ENCODE results near the gene DCP1B.

The DCP1B gene

GRCh38 chr12:2004113-2004929 lies at the start of gene DCP1B:
Gene DCP1B, minus strand, starts transcription at chr12:2004457. Its CDS starts 26 bp downstream, at chr12:2004431.
- peak; percentile 88 for DNase-seq (ENCODE audit: low read depth)

DNA sequence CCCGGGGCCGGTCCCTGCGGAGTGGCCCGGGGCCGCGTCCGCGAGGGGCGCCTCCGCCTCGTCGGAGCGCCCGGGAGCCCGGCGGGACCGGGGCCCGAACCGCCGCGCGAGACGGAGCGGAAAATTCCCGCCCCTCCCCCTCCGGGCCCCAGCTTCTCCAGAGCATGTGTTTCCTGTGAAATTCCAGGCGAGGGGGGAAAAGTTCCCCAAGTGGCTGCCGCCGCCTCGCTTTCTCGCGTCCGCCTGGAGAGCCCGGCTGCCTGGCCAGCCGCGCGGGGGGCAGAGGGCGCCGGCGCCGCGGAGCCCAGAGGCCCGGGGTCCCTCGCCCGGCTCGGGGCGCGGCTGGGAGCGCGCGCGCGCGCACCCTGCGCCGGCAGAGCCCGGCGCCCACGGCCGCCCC lies 49.4 kb upstream of the DCP1B start:
- no peak for DNase-seq (ENCODE audit: low read depth)

DNA sequence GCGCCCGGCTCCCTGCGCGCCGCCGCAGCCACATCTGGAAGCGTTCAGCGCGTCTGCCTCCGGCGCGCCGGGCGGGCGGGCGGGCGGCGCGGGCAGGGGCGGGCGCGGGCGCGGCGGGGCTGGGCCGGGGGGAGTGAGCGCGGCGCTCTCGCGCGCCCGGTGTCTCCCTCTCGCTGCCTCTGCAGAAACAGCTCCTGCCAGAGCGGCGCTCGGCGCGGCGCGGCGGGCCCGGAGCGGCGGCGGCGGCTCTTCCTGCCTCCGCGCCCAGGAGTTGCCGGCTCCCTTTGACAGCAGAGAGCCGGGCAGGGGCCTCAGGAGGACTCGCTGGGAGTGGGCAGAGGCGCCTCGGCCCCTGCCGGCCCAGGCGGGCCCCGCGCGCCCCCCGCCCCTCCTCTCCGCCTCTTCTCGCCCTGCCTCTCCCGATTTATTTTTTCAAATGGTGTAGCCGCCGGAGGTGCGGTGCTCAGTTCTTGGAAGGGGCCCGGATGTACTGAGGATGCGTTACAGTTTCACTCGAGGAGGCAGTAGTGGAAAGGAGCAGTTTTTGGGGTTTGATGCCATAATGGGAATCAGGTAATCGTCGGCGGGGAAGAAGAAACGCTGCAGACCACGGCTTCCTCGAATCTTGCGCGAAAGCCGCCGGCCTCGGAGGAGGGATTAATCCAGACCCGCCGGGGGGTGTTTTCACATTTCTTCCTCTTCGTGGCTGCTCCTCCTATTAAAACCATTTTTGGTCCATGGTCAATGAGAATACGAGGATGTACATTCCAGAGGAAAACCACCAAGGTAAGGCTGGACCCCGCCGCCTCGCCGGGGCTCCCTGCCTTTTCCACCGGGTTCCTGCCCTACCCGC lies 48.8 kb upstream of the DCP1B start, which contains the start of gene CACNA1C:
Gene CACNA1C (plus strand): TSS at position 162 of the 853 bp plus-strand sequence. CDS start 576 bp downstream, at position 738.
- no peak for DNase-seq (ENCODE audit: low read depth)

- DNase-seq (ENCODE audit: low read depth), result no peak
These were observed 47.7 kb upstream of the DCP1B start for GRCh38 chr12:2051700-2052621.

GRCh38 chr12:2049604-2050540 lies 45.6 kb upstream of the DCP1B start:
- DNase-seq (ENCODE audit: low read depth), result no peak

DNA sequence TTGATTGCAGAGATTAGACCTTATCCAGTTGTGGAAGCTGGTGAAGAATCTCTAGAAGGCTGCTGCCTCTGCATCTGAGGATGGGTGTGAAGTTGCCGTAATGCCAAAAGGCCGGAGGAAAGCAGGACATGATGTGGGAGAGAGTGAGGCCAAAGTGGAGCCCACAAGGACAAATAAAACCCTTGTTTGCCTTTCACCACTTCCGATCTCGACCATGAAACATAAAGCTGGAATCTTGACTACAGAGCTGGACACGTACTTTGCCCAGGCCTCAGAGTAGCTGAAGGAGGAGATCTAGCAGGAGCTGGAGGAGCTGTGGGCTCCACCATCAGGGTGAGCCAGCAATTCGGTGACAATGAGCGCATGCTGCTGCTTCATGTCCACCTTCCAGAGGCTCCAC lies 43.5 kb upstream of the DCP1B start:
- no peak for DNase-seq (ENCODE audit: low read depth)

DNA sequence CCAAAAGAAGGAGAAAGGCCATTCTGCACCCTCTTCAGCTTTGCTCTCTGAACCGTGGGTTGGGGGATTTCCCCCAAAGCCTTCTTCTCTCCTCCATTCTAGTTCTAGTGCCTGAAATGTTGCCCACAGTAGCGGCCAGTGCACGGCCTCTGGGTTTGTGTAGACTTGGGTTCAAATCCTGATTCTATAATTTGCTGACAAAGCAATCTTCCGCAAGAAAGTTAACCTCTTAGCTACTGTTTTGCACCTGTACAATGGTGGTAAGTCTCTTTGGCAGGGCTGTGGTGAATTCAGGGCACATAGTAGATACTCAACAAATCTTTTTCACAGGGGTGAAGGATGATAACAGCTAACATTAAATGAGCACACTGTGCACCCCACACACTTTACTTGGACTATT lies 42.7 kb upstream of the DCP1B start:
- DNase-seq (ENCODE audit: low read depth), result no peak

GRCh38 chr12:2044165-2044564 lies 39.9 kb upstream of the DCP1B start:
- no peak for DNase-seq (ENCODE audit: low read depth)

- DNase-seq (ENCODE audit: low read depth), result no peak
These were observed 38.8 kb upstream of the DCP1B start for GRCh38 chr12:2043054-2043453.

DNA sequence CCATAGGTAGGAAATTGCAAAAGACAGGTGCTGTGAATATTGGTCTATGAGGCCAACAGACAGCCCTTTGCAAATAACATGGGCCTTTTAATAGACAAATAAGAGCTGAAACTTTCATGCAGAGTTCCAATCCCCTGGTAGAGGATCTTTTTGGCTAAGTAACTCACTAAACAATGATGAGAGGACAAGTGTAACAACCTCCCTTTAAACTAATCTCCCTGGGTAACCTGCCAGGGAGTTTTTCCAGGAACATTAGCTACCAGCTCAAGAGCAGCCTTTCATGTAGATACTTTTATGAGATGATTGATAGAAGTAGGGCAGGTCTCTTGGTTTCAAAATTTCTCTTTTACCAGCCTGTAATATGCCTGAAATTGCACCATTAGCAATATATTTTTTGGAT lies 34.8 kb upstream of the DCP1B start:
- no peak for DNase-seq (ENCODE audit: low read depth)

- no peak for DNase-seq (ENCODE audit: low read depth)
These were observed 31.3 kb upstream of the DCP1B start for GRCh38 chr12:2035431-2036055.

- peak; percentile 63 for DNase-seq (ENCODE audit: low read depth)
These were observed 30.6 kb upstream of the DCP1B start for GRCh38 chr12:2034633-2035430.

GRCh38 chr12:2032506-2032905 lies 28.2 kb upstream of the DCP1B start:
- DNase-seq (ENCODE audit: low read depth), result no peak

DNA sequence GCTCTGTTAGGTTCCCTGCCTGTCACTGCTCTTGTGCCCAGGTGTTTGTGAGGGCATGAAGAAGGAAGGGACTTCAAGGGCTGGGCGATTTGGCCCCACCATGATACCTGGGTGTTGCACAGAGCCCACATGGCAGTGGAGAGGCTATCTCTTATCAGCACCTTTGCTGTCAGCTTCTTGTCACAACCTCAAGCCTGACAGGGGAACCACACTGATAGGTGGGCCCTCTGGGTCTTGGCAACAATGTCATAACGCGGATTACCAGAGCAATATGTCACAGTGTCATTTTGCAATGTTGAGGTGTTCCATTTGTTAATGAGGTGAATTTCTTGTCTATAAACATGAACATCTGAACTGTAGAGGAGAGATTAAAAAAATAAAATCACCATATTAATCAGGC lies 25.6 kb upstream of the DCP1B start:
- no peak for DNase-seq (ENCODE audit: low read depth)

DNA sequence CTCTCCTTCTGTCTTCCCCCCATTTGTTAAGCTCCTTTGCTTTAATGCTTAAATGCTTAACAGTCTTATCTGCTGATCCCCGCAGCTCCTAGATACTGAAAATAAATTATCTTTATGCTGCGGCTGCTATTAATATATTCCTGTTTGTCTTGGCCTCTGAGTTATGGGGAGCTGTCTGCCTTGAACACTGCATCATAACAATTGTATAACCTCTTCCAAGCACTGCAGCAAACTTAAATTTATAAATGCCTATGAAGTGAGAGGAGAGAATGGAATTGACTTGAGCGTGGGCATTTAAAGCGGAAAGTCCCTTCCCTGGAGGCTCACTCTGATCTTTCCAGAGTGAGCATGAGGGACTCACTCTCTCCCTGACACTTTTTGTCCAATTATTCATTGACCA lies 23.1 kb upstream of the DCP1B start:
- no peak for DNase-seq (ENCODE audit: low read depth)

DNA sequence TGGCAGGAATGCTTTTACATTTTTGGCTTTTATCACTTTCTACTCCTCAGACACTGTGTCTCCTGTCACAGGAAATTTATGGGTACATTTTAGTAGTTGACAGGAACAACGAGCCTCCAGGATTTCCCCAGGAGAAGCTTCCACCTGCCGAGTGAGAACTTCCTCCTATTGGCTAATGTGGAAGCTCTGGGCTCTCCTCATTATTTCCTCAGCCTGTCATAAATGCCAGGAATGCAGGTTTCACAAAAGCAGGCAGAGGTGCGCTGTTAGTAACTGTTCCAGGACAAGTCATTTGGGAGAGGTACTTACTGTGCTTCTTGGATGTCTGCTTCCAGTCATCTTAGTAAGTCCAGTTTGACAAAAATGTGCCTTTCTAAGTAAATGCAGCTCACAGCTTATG lies 19.1 kb upstream of the DCP1B start:
- no peak for DNase-seq (ENCODE audit: low read depth)

- DNase-seq (ENCODE audit: low read depth), result no peak
These were observed 16.3 kb upstream of the DCP1B start for GRCh38 chr12:2020511-2020910.

DNA sequence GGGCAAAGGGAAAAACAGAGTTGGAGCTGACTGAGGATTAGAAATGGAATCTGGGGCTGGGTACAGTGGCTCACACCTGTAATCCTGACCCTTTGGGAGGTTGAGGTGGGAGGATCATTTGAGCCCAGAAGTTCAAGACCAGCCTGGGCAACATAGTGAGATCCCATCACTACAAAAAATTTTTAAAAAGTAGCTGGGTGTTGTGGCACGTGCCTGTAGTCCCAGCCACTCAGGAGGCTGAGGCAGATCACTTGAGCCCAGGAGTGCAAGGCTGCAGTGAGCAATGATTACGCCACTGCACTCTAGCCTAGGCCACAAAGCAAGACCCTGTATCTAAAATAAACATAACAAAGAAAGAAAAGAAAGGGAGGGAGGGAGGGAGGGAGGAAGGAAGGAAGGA lies 14.9 kb upstream of the DCP1B start:
- no peak for DNase-seq (ENCODE audit: low read depth)

DNA sequence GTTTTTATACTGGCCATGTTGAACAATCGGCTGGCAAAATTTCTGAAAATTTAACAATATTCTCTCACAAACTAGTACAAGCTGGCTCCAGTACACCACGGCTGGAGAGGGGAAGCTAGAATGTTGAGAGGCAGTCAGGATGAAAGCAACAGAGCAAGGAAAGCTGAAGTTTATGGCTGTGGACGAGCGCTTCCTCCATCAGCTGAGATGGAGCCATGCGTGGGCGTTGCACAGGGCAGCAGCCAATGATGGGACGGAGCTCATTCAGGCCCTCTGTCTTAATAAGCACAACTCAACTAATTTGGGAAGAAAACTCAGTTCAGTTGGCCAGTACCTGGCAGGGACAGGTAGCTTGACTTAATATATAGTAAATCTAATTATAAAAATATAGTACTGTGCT lies 14.1 kb upstream of the DCP1B start:
- no peak for DNase-seq (ENCODE audit: low read depth)
